ENCODE measurements around the gene CYP4F3.

- TF ChIP-seq CTCF (conservative IDR thresholded peaks at IDR 0.05; ENCODE audit: low read length) (no peak), EZH2phosphoT487 (IDR thresholded peaks at IDR 0.05; ENCODE audit: borderline replicate concordance, low read depth, low read length) (no peak)
These were observed 26.0 kb upstream of the CYP4F3 start, which contains the start of gene CYP4F8 for GRCh38 chr19:15614507-15615379.

Data from OCI-LY7 (cell line).